Right forelimb (tissue), 1 donor: ENCODE measurements around the gene GAL3ST1.
"Not testable (repeated sequence)": the region's sequence is repeated elsewhere in the genome, so short reads cannot be mapped to it uniquely, and the experiment has no call there.

Experiments used
- DNase-seq: peaks from one replicate; pipeline ENCODE4 v3.0.0-alpha.2; 2018

GAL3ST1 gene, protein sequence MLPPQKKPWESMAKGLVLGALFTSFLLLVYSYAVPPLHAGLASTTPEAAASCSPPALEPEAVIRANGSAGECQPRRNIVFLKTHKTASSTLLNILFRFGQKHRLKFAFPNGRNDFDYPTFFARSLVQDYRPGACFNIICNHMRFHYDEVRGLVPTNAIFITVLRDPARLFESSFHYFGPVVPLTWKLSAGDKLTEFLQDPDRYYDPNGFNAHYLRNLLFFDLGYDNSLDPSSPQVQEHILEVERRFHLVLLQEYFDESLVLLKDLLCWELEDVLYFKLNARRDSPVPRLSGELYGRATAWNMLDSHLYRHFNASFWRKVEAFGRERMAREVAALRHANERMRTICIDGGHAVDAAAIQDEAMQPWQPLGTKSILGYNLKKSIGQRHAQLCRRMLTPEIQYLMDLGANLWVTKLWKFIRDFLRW

DNA sequence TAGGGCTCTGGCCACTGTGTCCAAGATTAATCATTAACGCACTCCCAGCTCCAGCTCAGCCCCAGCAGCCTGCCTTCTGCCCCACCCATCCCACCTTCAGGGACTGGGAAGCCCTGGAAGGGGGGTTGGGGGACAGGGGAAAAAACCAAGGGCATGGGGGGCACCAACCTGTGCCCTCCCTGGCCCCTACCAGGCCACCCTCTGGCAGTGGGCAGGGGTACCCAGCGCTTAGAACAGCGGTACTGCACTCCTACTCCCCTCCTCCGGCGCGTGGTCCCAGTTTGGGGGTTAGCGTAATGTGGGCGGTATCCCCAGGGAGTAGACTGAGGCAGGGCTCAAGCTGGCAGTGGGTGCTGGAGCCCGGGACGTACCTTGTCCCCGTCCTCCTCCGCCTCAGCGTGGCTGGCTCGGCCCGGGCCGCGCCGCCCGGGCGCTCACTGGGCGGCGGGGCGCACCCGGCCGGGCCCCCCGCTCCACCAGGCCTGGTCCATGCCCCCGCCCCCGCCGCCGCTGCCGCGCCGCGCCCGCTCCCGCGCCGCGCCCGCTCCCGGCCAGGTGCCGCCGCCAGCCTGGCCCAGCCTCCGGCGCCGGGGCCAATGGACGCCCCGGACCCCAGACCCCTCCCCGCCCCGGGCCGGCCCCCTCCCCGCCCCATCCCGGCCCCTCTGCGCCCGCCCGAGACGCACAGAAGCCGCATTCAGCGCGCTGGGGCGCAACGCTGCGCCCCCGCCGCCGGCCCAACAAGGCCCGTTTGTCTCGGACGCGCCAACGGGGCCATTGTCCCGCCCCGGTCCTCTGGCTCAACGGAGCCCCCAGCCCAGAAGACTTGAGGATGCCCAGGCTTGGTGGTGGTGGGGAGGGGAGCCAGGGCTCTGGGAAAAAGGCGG lies at the start of gene GAL3ST1:
Gene GAL3ST1 (minus strand): TSS at position 571 of the 887 bp plus-strand sequence. CDS start 17,273 bp downstream, outside the sequence.
- peak; percentile 58 for DNase-seq

DNA sequence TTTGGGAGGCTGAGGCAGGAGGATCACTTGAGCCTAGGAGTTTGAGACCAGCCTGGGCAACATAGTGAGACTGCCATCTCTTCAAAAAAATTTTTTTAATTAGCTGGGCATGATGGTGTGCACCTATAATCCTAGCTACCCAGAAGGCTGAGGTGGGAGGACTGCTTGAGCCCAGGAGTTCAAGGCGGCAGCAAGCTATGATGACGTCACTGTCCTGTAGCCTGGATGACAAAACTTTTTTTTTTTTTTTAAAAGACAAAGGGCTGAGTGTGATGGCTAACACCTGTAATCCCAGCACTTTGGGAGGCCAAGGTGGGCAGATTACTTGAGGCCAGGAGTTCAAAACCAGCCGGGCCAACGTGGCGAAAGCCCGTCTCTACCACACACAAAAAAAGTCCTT lies 45.4 kb upstream of the GAL3ST1 start:
- not testable (repeated sequence) for DNase-seq

DNA sequence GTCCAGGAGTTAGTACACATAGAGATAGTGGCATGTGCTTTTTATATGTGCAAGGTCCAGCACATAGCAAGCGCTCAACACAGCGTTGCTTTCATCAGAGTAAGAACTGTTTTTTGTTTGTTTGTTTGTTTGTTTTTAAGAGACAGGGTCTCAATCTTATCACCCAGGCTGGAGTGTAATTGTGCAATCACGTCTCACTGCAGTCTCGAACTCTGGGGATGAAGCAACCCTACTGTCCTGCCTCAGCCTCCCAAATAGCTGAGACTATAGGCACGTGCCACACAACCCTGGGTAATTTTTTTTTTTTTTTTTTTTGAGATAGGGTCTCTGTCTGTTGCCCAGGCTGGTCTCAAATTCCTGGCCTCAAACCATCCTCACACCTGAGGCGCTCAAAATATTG lies 43.4 kb upstream of the GAL3ST1 start:
- DNase-seq, result no peak

DNA sequence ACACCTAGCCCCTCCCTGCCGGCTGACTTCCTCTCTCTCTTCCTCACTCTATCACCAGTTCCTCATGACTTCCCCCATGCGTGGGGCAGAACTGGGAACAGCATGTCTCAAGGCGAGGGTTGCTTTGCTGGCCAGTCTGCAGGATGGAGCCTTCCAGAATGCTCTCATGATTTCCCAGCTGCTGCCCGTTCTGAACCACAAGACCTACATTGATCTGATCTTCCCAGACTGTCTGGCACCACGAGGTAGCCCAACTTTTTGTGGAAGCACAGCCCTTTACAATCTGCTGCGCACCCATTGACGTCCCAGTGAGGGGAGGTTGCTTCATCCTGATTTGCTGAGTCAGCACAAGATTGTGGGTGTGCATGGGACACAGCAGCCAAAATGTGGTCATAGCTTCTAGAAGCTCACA lies 41.1 kb upstream of the GAL3ST1 start:
- DNase-seq, result no peak

DNA sequence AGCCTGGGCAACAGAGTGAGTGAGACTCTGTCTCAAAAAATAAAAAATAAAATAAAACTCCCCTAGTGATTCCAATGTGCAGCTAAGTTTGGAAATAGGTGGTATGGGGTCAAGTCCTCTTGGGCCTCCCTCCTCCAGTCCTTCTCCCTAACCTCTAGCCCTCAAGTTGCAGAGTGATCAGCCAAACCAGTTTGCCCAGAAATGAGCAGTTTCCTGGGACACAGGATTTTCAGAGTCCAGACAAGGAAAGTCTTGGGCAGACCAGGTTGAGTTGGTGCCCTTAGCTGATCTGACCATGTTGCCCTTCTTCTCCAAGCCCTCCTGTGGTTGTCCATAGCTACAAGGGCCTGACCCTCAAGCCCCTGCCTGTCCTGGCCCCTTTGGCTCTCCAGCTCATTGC lies 40.4 kb upstream of the GAL3ST1 start:
- DNase-seq, result no peak

DNA sequence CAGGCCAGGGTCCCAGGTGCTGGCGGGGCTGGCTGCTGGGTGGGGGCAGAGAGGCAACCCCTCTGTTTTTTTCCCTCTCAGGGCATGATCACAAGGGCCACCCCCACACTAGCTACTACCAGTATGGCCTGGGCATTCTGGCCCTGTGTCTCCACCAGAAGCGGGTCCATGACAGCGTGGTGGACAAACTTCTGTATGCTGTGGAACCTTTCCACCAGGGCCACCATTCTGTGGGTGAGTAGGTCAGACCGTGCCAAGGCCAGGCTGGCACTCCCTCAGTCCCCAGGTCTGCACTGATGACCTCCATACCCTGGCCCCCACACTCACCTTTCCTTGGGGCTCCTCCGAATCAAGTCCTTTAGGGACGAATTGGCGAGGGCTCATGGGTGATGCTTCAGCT lies 39.8 kb upstream of the GAL3ST1 start:
- no peak for DNase-seq

DNA sequence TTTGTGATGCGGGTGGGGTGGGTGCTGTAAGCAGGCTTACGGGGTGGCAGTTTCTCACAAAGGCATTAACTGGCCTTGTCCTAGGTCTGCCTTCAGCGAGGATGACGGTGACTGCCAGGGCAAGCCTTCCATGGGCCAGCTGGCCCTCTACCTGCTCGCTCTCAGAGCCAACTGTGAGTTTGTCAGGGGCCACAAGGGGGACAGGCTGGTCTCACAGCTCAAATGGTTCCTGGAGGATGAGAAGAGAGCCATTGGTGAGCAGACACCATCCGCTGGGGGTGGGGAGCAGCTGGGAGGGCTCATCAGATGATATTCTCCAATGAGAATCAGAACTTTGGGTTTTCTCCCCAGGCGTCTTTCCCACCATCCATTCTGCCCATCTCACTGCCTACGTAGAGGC lies 38.3 kb upstream of the GAL3ST1 start:
- no peak for DNase-seq

DNA sequence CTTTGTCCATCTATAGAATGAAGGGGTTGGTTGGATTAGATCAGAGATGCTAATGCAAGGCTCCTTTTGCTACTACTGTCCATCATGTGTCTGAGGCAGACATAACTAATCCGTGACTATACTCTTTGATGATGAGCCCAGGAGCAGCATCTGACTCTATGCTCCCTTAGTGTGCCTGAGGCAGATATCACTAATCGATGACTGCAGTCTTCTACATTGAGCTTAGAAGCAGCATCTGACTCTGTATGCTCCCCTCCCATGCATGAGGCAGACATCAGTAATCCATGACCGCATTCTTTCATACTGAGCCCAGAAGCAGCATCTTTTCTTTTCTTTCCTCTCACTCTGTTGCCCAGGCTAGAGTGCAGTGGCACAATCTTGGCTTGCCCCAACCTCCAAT lies 36.7 kb upstream of the GAL3ST1 start:
- DNase-seq, result no peak

DNA sequence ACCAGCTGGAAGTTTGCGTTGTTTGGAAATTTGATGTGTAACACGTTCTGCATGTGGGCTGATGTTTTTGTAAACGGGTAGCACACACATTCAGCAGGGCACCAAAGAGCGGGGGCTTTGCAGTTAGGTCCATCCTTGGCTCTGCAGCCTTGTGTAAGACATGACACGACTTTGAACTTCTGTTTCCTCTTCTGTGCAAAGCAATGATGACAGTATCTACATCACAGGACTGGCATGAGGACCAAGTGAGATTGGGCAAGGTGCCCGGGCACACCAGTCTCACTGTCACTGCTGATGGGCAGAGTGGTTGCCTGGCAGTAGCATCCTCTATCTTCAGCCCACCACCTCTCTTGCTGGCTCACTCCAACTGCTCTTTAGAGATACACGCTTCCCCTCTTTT lies 35.8 kb upstream of the GAL3ST1 start:
- DNase-seq, result no peak

DNA sequence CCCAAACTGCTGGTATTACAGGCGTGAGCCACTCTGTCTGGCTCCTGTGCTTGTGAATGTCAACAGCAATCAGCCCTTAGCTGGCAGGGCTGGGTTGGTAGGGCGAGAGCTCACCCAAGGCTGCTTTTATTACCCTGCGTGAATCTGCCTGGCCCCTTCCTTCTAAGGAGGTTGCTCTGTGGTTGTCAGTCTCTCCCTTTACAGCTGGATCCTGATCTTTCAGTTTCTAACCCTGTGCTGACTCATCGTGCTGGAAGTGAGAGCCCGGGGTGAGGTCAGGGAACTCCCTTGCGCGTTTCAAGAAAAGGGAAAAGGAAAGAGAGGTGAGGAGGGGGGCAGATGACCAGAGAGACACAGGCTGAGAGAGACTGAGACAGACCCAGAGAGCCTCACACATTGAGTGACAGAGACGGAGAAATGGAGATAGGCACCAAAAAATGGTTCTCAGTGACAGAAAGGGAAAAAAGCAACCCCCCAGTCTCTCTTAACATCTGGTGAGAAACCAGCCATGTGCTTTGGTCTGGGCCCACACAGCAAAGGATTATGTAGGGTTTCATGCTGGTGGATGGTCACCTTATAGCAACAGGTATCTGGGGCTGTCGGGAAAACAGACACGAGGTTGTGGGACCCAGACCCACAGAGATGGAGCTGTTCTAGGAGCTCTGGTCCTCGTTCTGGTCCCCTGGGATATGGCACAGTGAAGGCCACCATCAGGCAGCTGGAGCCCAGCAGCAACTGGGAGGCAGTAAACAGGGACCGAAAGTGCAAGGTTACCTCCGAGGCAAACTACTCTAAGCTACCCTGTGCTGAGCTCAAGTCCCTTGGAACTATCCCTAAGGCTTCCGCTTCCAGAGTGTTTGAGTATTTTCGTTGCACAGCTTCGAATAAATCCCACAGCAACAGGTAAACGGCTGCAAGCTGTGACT lies 35.1 kb upstream of the GAL3ST1 start:
- DNase-seq, result no peak

DNA sequence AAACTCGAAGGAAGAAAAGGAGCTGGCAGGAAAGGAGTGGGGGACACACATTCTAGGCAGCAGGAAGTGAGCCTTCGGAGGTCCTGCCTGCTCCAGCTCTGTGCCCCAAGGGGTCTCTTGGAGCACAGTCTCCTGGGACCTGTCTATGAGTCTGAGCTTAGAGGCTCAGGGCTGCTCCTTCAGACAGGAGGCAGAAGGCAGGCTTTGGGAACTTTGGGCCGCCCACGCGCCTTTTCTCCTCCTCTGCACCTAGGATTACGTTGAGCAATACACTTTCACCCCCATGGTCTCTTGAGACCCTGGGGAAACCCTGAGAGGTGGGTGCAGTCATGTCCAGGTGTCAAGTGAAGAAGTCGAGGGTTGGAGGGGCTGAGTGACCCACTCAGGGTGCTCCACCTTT lies 33.5 kb upstream of the GAL3ST1 start:
- no peak for DNase-seq

DNA sequence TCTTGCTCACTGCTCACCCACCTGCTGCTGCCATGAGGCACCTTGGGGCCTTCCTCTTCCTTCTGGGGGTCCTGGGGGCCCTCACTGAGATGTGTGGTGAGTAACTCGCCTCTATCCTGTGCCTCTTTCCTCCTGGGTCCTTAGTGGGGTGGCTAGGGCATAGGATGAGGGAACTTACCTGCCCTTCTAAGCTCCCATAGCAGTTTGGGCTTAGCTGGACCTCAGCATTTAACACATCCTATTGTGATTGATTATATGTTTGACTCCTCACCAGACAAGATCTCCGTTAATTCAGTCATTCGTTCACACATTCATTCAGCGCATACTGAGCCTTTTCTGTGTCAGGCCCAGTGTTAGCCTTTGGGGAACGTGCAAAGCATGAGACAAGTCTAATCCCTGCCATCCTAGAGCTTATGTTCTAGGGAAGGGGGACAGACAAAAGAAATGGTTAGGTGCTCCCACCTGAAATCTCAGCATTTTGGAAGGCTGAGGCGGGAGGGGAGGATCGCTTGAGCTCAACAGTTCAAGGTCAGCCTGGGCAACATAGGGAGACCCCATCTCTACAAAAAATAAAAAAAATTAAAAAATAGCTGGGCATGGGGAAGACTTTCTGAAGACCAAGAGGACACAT lies 33.0 kb upstream of the GAL3ST1 start:
- no peak for DNase-seq

DNA sequence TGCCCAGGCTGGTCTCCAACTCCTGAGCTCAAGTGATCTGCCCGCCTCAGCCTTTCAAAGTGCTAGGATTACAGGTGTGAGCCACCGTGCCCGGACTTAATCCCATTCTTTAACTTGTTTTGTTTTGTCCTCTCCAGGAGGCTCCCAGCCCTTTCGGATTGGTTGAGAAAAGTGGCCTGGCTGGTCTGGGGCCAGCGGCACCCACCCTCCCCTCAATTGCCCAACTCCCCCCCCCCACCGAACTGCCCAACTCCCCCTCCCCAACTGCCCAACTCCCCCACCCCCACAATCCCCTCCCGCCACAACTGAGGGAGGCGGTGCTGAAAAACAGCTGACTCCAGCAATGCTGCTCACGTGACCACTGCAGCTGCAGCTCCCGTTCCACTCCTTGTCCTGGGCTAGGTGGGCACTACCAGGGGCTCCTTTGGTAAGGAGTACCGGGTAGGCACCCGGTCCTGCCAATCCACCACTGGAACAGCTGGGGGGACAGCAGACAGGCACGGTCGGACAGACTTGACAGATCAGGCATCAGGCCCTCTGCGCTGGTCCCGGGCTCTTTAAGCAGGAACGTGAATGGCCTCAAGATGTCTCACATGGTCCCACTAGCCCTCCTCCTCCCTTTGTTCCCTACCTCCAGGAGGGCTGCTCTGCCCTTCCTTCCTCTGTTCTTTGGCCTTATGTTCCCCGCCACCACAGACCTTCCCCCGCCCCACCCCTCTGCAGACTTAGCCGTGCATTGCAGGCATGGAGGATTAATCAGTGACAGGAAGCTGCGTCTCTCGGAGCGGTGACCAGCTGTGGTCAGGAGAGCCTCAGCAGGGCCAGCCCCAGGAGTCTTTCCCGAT lies 32.2 kb upstream of the GAL3ST1 start, which contains the start of gene TCN2:
Gene TCN2 (plus strand): TSS at position 720 of the 845 bp plus-strand sequence. CDS start 158 bp downstream, outside the sequence.
- DNase-seq, result peak; percentile 83

DNA sequence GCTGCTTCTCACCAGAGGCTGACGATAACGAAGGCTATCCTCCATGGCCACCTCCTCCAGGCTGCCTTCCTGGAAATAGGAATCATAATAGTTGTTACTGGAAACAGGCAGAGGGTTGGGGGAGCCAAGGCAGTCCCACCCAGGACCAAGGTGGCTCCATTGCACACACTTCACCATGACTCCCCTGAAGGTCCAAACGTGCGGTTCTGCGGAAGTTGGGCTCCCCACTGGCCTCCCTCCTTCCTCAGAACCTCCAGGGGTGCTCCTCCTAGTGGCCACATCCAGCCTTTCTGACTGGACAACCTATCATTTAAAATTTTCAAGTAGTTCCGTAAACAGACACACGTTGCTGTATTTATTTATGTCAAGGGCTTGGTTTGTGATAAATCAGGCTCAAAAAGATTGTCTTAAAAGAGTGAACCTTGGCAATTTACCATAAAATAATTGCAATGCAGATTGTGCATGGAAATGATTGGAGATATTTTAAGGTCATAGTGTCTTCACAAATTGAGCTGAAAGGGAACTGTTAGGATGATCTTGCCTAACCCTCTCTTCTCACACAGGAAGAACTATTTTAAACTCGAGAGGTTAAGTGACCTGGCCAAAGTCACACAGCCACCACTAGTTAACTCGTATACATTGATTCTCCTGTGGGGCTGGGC lies 31.1 kb upstream of the GAL3ST1 start:
- DNase-seq, result peak; percentile 60

DNA sequence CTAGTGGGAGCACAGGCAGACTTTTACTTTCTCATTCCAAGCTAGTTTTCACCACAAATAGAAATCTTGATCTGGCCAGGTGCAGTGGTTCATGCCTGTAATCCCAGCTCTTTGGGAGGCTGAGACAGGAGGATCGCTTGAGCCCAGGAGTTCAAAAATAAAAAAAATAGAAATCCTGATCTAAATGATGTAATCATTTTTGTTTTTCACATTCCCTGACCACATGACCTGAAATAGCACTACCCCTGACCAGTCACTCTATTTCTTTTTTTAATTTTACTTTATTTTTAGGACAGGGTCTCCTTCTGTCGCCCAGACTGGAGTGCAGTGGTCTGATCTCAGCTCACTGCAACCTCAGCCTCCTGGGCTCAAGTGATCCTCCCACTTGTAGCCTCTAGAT lies 30.3 kb upstream of the GAL3ST1 start:
- DNase-seq, result no peak

DNA sequence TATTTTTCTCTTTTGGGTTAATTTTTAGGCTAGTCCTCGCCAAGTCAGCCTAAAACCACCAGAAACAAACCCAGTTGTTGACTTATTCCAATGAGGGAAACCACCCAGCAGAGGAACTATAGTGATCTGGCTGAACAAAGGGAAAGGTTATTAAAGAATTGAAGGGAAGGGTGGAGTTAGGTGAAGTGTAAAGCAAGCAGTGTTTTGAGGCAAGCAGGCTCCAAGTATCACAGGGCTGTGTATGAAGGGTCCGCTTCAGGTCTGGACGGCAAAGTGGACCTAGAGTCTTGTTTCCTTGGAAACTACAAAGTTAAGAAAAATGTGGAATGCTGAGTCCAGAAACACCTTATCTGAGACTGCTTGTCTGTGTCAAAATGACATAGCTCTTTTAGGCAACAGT lies 29.3 kb upstream of the GAL3ST1 start:
- DNase-seq, result no peak

DNA sequence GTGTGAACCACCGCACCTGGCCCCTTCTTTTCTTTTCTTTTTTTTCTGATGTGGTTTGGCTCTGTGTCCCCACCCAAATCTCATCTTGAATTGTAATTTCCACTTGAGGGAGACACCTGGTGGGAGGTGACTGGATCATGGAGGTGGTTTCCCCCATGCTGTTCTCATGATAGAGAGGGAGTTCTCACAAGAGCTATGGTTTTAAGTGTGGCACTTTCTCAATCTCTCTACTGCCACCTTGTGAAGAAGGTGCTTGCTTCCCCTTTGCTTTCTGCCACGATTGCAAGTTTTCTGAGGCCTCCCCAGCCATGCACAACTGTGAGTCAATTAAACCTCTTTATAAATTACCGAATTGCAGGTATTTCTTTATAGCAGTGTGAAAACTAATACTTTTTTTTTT lies 27.6 kb upstream of the GAL3ST1 start:
- no peak for DNase-seq

DNA sequence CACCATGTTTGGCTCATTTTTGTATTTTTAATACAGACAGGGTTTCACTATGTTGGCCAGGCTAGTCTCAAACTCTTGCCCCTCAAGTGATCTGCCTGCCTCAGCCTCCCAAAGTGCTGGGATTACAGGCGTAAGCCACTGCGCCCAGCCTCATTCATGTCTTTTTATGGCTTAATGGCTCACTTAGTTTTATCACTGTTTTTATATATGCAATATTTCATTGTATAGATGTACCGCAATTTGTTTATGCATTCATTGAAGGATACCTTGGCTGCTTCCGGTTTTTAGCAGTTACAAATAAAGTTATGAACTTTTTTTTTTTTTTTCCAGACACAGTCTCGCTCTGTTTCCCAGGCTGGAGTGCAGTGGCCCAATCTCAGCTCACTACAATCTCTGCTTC lies 27.0 kb upstream of the GAL3ST1 start:
- DNase-seq, result no peak

DNA sequence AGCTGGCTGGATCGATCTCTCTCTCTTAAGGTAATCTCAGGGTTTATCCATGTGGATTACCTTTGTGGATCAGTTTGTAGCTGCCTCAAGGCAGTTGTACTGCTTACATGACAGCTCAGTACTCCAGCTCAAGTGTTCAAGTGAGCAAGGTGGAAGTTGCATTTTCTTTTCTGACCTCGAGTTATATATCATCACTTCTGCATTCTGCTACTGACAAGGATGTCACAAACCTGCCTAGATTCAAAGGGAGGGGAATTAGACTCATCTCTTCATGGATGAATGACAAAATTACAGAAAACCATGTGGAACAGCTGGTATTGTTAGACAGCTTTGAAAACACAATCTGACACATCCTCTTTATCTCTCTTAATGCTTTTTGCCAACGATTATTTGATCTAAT lies 26.5 kb upstream of the GAL3ST1 start:
- DNase-seq, result no peak

DNA sequence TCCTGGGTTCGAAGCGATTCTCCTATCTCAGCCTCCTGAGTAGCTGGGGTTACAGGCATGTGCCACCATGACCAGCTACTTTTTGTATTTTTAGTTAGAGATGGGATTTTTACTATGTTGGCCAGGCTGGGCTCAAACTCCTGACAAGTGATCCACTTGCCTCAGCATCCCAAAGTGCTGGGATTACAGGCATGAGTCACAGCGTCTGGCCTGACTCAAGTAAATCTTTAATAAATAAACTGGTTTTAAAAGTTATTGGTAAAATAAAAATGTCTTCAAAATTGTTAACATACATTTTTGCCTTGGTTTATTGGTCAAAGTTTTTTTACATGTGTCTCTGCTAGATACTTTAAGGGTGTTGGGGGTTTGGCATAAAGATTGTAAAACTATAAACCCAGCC lies 24.5 kb upstream of the GAL3ST1 start:
- DNase-seq, result no peak

DNA sequence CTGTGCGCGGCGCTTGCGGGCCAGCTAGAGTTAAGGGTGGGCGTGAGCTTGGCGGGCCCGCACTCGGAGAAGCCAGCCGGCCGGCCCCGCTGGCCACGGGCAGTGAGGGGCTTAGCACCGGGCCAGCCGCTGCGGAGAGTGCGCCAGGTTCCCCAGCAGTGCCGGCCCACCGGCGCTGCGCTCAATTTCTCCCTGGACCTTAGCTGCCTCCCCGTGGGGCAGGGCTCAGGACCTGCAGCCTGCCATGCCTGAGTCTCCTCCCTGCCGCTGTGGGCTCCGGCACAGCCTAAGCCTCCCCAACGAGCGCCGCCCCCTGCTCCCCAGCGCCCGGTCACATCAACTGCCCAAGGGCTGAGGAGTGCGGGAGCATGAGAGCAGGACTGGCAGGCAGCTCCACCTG lies 22.4 kb upstream of the GAL3ST1 start:
- DNase-seq, result no peak
